AG20443 (cell line): ENCODE data around the gene ABCD2.
A peak's percentile ranks its signal among the peaks of the same experiment; 100 is the strongest.
"Not testable (repeated sequence)": the region's sequence is repeated elsewhere in the genome, so short reads cannot be mapped to it uniquely, and the experiment has no call there.

Source experiments
- DNase-seq: peaks from one replicate; pipeline ENCODE4 v3.0.0; 2012; ENCODE audit warnings: low spot score, mixed read lengths

The ABCD2 gene

DNA sequence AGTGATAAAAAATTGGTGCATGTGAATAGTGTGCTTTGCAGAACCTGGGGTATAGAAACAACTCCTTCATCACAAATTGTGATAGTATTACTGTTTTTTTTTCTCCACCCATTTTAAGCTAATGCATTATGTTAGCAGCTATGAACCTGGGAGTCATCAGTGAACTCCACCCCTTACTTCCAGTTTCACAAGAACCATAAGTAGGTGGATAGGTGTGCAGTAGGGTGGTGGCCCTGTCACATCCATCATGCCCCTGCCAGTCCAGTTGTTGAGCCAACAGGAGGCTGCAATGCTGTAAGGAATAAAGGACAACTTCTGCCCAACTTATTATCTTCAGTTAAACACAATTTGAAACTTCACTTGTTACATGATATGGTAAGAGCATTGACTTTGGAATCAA is 85.7 kb downstream of the ABCD2 start:
- DNase-seq: no peak

DNA sequence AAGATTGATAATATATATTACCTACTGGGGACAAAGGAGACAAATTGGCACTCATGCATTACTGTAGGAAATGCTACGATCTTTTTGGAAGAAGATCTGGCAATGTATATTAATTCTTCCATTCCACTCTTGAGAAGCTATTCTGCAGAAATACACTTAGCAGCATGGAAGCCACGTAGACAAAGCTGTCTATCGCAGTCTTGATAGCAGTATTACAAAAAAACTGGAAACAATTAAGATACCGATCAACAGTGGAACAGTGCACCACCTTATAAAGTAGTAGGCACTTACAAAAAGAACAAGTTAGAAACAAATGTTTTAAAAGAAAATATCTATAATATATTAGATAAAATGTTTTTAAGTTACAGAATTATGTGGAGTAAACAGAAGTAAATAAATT is 87.2 kb downstream of the ABCD2 start:
- no peak for DNase-seq

DNA sequence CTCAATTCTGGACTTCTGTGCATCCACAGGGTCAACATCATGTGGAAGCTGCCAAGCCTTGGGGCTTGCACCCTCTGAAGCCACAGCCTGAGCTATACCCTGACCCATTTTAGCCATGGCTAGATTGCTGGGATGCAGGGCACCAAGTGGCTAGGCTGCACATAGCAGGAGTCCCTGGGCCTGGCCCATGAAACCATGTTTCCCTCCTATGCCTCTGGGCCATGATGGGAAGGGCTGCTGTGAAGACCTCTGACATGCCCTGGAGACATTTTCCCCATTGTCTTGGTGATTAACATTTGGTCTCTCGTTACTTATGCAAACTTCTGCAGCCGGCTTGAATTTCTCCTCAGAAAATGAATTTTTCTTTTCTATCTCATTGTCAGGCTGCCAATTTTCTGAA is 92.6 kb downstream of the ABCD2 start:
- DNase-seq: no peak

DNA sequence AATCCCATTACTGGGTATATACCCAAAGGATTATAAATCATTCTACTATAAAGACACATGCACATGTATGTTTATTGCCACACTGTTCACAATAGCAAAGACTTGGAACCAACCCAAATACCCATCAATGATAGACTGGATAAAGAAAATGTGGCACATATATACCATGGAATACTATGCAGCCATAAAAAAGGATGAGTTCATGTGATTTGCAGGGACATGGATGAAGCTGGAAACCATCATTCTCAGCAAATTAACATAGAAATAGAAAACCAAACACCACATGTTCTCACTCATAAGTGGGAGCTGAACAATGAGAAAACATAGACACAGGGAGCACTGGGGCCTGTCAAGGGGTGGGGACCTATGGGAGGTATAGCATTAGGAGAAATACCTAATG is 97.4 kb downstream of the ABCD2 start:
- DNase-seq: not testable (repeated sequence)

DNA sequence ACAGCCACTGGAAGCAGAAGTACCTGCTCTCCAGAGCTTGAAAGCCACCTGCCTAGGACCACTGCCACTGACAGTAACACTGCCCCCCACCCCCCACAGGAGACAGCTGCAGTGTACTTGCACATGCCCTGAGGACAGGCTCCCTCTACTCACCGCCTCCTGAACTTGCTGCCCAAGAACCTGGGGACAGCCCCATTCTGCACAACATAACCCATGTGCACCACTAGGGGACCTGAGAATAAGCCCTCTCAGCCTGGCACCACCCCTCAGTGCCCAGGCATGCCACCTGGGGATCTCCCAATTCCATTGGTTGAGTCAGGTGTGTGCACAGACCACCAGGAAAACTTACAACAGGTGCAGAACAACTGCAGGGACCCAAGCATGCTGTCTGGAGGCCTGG is 109.6 kb downstream of the ABCD2 start:
- DNase-seq: no peak

DNA sequence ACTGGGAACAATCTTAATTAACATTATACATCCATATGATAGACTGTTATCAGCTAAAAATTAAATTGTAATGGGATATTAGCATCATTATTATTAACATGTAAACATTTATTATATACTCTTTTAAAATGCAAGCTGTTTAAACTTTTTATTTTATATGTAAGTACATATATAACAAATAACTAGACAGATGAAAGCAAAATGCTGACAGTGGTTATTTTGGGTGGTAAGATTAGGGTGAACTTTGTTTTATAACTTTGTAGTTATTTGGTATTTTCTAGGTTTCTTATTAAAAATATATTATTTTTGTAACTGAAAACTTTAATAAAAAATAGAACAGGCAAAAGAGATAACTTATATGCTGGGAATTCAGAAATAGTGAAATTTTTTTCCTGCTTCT is 114.0 kb downstream of the ABCD2 start:
- DNase-seq: no peak

DNA sequence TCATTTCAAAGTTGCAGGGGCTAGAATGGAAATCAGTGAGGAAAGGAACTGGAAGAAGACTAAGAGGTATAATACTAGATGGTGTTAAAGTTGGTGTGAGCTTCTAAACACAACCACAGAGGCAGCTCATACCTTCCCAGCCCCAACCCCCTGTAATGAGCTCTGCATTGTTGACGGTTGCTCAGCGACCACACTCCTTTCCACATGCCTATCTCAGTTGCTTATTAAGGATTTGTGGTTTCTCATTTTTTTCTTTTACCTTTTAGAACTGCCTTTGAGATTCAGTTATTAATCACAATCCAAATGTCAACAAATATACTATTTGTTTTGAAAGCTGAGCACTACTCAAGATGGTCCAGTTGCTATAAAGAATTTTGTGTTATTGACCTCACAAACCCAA is 114.6 kb downstream of the ABCD2 start:
- no peak for DNase-seq

DNA sequence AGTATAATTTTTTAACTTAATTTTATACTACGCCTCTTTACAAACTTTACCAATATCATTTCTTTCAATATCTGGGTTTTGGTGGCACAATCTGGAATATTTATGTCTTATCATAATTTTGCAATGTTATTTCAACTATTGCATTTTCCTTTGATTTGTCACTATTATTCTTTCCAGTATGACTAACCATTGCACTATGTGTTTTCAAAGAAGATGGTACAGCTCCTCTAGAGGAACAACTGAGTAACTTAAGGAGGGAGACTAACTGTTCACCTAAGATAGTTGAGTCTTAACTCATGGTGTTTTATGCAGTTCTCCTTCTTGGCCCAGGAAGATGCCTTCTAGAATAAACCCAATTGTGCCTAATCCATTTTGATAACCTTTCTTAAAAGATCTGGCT is 116.2 kb downstream of the ABCD2 start:
- peak; percentile 11 for DNase-seq

DNA sequence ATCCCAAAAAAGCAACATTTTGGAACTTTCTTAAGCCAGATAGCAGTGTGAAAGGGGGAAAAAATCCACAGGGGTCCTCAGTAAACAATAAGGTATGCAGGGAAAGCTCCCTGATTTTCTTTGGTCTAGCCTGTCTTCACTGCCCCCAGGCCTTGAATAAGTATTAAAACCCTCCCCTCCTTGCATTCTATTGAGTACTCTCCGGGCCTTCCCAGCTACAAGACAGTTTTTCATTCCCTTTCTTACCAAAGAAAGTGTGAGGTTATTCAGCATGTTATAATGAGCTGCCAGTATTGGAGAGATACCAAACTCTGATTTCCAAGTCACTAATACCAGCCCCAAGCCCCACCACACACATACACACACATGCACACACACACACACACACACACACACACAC is 116.9 kb downstream of the ABCD2 start:
- DNase-seq: no peak
